Embryonic facial prominence (tissue), 1 donor: ENCODE results near the gene RAD51B.
"Not testable (repeated sequence)": the region's sequence is repeated elsewhere in the genome, so short reads cannot be mapped to it uniquely, and the experiment has no call there.

ENCODE experiments used
- DNase-seq: peaks from one replicate; pipeline ENCODE4 v3.0.0-alpha.2; 2016; ENCODE audit errors: extremely low spot score

RAD51B gene

DNA sequence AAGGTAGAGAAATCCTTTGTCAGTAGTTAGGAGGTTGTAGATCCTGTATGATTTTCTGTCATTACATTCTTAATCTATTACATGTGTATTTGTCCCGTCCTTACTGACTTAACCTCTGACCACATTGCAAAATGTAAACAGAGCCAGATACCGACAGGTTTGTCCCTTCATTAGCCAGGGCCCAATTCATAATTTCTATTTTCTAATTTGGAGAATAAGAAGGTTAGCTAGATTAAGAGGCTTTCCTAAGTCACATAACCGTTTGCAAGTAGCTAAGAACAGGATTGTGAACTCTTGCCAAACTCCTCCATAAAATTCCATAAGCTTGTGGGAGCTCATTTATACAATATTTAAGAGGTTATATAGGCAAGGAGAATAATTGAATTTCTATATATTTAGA is 352.6 kb downstream of the RAD51B start:
- no peak for DNase-seq

DNA sequence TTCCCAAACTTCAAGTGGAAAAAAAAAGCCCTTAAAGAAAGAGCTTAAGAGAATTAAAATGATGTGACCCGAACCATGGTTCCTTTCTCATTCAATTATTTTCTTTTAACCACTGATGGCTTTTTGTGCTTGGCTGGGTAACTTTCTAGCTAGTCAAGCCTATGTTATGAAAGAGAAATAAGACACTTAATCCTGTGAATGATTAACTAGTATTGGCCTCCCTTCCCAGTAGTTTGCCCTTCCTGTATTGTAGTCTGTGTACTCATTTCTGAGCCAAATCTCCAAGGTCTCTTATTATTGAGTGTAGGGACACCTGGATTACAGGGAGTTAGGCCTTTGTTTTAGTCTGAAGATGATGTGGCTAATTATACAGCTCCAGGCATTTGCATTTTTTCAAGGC is 353.0 kb downstream of the RAD51B start:
- no peak for DNase-seq

- DNase-seq = no peak
Observed at GRCh38 chr14:68173227-68173972, 353.8 kb downstream of the RAD51B start.

DNA sequence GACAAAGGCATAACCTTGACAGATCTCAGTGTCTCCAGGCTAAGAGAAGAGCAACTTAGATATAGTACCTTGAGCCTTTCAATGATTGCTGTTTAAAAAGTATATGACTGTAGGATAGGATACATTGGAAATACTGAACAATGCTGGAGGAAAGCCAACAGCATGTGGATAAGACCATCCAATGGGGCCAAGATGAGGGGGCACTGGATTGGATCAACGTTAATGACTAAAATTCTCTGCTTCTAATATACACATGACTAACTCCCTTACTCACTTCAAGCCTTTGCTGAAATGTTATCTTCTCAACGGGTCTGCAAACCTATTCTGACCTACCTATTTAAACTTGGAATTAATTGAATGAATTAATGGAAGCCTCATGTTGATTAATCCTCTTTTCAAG is 354.9 kb downstream of the RAD51B start:
- DNase-seq = no peak

- no peak for DNase-seq
Observed at GRCh38 chr14:68176687-68177086, 357.1 kb downstream of the RAD51B start.

DNA sequence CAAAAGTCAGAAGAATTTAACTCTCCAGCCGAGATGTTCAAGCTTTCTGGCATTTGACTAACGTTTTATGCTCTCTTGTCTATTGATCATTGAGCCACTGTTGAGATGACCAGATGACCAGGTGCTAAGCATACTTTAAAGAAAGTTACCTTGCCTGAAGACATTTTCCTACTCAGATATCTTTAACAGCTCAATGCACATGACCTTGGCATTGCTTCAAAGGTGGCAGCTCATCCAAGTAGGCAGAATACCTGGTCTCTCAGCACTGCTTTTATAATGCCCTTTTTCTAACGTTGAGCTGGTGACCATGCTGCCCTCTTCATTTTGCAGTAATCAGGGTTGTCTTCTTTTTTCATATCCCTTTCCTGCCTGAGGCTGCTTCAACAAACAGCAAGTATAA is 358.1 kb downstream of the RAD51B start:
- no peak for DNase-seq

- no peak for DNase-seq
Observed at GRCh38 chr14:68178282-68178681, 358.7 kb downstream of the RAD51B start.

DNA sequence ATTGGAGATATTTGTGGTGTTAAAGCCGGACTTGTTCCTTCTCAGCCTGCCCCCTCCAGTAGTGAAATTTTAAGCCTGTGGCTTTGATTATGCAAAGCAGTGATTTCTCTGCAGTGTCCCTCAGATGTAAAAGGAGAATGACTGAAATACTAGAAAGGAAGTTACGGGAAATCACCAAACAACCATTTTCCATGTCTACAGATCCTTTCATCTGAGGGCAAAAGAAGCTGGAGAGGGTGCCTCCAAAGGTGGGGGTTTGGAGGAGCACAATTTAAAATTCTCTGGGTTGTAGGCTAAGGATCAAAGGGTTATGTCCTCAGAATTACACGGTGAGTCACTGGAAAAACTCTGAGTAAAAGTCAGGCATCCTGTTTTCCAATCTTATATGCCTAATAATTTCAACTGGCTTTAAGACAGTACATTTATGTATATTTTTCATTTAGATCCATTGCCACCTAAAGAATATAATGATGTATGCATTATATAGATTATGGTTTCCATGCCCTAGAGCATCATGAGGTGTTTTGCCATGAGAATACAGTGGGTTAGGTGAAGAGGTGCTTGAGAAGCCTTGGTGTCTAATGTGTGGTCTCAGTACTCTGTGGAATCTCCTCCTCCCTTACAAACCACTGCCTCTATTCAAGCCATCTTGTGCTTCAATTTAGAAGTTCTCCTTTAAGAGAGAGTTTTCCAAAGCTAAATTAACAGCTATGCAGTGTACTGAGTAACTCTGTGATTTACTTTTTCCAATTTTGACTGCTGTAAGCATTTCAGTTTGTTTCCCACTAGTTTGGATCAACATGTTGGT is 362.1 kb downstream of the RAD51B start:
- DNase-seq = no peak

- no peak for DNase-seq
Observed at GRCh38 chr14:68182492-68182891, 362.9 kb downstream of the RAD51B start.

DNA sequence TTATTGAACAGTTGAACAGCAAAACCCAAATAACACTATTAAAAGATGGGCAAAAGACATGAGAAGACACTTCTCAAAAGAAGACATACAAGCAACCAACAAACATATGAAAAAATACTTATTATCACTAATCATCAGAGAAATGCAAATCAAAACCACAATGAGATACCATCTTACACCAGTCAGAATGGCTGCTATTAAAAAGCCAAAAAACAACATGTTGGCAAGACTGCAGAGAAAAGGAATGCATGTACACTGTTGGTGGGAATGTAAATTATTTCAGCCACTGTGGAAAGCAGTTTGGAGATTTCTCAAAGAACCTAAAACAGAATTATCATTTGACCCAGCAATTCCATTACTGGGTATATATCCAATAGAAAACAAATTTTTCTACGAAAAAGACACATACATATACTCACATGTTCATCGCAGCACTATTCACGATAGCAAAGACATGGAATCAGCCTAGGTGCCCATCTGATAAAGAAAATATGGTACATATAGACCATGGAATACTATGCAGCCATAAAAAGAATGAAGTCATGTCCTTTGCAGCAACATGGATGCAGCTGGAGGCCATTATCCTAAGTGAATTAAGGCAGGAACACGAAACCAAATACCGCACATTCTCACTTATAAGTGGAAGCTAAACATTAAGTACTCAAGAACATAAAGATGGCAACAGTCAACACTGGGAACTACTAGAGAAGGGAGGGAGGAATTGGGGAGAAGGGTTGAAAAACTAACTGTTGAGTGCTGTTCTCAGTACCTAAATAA is 367.1 kb downstream of the RAD51B start:
- not testable (repeated sequence) for DNase-seq

- no peak for DNase-seq
Observed at GRCh38 chr14:68188174-68188573, 368.6 kb downstream of the RAD51B start.

DNA sequence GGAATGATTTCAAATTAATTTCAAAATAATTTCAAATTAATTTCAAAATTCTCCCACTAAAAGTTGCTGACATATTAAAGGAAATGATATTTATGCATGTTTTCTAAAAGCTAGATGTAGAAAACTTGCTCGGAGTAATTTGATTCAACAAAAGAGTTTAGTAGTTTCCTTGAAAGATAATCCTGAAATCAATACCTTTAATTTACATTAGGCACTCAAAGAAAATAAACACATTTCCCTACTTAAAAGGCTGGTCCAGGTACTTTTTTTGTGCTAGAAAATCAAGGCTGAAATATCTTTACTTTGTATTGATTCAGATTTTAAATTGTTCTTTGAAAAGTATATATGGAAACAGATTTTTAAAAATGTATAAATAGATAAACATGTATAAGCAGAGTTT is 370.5 kb downstream of the RAD51B start:
- no peak for DNase-seq

DNA sequence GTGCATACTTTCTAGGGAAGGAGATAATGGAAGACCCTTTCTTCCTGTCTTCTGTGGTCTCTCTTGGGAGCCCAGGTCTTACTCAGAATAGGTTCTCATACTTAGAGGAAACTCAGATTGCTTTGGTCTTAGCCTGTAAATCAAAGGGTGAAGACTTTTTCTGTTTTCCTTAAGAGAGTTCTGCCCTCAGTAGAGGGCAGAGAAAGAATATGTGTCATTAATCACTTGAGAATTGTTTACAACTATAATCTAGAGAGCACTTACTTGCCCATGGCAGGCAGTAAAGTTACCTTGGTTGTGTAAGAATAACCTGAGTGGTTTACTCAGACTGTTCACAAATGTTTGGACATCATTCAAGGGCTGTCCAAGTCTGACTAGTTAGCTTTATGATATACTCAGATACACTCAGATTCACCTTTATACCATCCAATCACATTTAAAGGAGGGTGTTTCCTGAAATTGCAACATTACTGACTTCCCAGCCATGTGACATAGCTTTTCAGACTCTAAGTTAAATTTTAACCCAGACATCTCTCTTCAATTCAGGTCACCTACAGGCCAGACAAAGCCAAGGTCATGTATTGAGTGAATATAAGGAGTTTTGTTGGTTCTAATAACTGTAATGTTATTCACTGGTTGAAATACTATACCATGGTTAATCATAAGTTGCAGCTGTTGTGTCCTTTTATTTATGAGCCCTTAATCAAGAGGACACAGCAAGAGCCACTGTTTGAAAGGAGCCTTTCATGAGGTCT is 372.2 kb downstream of the RAD51B start:
- no peak for DNase-seq

DNA sequence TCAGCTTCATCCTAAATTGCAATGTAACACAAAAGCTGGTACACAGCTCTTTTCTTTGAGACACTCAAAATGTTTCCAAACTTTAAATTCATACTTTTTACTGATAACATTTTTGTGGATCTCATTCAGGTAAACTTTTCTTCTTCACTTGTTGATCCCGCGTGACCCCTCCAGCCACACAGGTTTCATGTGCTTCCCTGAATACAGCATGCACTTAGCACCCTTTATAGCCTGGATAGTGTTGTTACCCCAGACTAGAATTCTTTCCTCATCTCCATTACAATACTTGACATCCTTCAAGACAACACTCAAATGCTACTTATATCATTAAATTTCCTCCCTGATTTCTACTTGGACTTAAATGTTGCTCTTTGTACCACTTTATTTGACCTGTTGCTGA is 373.4 kb downstream of the RAD51B start:
- DNase-seq = no peak

DNA sequence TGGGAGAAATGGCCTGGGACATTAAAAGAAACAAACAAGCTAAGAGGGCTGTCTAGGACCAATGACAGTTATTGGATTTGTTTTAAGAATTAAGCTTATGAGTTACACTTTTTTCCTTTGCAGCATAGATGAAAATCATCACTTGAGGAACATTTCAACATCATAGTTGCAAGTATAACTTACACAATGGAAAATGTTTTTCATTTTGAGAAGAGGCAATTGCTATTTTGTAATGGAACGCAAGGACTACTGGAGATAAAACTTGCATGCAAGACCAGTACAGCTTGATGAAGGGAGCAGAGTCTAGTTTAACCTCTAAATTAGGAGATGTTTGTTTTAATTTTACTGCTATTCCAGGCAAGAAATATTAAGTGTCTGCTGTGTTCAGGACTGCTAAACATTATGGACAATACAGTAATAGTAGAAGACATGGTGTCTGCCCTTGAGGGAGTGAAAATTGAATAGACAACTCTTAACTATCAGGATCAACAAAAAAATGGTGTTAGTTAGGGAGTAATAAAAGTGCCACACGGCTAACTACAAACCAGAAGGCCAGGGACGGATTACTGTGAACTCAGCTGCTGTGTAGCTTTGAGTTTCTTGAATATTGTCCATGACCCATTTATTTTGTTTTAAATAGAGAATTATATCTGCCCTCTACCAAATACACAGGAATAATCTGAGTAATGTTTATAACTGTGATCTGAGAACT is 374.5 kb downstream of the RAD51B start:
- no peak for DNase-seq

DNA sequence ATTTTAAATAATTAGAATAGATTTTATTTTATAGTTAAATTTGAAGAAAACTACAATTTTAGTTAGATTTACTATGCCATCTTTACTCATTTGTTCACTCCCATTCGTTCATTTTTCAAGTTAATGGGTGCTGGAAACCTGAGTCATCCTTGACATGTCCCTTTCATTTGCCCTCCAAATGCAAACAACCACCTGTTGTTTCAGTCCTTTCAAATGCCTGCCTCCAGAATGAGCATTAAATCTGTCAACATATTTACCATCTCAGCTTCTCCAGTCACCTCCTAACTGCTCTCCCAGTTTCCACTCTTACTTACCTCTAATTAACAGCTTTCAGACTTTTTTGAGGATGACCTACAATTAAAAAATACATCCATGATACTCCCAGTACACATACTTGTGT is 375.5 kb downstream of the RAD51B start:
- no peak for DNase-seq

DNA sequence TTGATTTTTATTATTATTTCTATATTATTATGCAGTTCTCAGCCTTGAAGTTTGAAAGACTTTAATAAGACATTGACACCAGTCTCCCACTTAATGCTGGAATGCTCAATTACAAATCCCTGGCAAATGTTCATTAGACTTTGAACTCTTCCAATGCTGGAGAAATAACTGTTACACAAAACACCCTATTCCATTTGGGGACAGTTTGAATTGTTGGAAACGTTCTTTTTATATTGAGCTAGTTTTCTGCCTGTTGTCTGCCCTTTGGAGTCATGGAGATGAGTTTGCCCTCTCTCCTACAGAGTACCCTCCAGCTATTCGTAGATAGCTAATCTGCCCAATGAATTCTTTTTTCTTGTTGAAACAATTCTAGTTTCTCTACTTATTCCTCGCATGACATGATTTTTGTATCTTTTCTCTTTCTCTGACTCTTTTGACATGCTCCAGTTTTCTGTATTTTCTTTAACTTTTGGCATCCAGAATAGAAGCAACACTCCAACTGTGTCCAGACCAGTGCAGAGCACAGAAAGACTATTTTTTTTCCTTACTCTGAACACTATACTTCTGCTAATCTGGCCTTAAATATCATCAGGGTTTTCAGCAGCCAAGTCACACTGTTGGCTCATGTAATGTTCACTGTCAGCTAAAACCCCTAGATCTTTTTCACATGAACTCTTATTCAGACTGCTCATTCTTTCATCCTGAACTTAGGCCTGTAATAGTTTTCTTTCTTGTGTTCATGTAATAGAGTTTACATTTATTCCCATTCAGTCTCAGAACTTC is 379.3 kb downstream of the RAD51B start:
- DNase-seq = no peak

DNA sequence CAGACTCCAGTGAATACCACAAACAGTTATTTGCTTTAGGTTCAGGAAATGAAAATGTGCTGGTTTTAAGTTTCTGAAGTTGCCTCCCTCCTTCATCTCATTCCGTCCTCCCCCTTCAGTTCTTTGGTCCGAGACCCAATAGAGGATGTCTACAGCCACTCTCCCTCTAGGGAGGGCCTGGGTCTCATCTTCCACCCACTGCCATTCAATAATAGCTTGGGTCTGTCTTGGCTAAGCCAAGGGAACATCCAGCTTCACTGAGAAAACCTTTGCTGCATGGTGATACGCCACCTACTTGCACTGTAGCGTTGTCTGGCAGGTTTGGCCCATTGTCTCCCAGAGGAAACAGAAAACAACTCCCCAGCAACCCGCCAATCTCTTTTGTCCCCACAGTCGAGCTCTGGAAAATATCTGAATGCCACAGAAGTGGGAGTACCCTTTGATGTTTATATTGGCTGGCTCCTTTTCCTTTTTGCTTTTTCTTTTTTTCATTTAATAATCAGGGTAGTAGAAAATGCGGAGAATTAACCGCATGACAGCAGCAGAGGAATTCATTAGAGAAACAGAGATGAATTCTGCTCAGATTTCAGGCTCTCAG is 380.1 kb downstream of the RAD51B start:
- peak; percentile 61 for DNase-seq

DNA sequence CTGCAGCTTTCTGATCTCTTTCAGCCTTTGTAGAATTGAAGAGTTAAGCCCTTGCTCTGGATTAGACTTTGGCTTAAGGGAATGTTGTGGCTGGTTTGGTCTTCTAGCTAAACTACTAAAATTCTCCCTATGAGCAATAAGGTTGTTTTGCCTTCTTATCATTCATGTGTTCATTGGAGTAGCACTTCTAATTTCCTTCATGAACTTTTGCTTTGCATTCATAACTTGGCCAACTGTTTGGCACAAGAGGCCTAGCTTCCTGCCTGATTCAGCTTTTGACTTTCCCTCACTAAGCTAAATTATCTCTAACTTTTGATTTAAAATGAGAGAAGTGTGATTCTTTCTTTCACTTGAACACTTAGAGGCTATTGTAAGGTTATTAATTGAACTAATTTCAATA is 384.3 kb downstream of the RAD51B start:
- no peak for DNase-seq

- DNase-seq = no peak
Observed at GRCh38 chr14:68208218-68208617, 388.6 kb downstream of the RAD51B start.
